BJ (cell line): ENCODE measurements around the gene PEX3. TPM values are rescaled to one million over a fixed set of nuclear protein-coding genes. Genes with fewer than 3 reads are reported as not detected.
"Not testable (repeated sequence)": the region's sequence is repeated elsewhere in the genome, so short reads cannot be mapped to it uniquely, and the experiment has no call there.

ENCODE experiments used
- CTCF ChIA-PET: fragments of 350-600 bp; formaldehyde crosslinking; extraction: SDS; loops from one replicate; lab custom pipeline; 2021; ENCODE audit warnings: antibody characterized with exemption, inconsistent platforms; lab: Yijun Ruan, JAX
- POLR2A ChIA-PET: fragments of 300-600 bp; sonication (Branson Sonifier 250); formaldehyde crosslinking; extraction: SDS; loops from one replicate; lab custom pipeline; 2021; ENCODE audit warnings: antibody characterized with exemption; lab: Charles Lee
- DNase-seq: peaks from one replicate; pipeline ENCODE4 v3.0.0-alpha.2; 2011; ENCODE audit warnings: low read depth
- H3K27me3 ChIP-seq: 2 replicates; pipeline ENCODE4 v1.6.0; 2011; ENCODE audit warnings: low read length; ENCODE audit not compliant: control insufficient read depth, insufficient read depth
- H3K36me3 ChIP-seq: 2 replicates; pipeline ENCODE4 v1.5.1; 2011; ENCODE audit warnings: low read length; ENCODE audit not compliant: control insufficient read depth, insufficient read depth
- H3K4me3 ChIP-seq: 2 replicates; pipeline ENCODE4 v1.5.1; 2011; ENCODE audit warnings: low read depth, mild to moderate bottlenecking, control low read depth, low read length
- polyA plus RNA-seq: library from polyadenylated mRNA; depleted of rRNA; stranded (reverse); fragments of >200 nt; gene quantifications from 2 replicates; pipeline ENCODE4 v1.2.3, GENCODE V29; 2011
- TF ChIP-seq, protein P1 (sequence below): IDR thresholded peaks from 2 replicates; pipeline ENCODE4 v1.5.1; 2011; ENCODE audit warnings: low read depth, mild to moderate bottlenecking, control low read depth, inconsistent platforms, low read length, moderate library complexity; ENCODE audit not compliant: insufficient read depth

The PEX3 gene
- polyA plus RNA-seq, 1 experiment, result 19.7 TPM

DNA sequence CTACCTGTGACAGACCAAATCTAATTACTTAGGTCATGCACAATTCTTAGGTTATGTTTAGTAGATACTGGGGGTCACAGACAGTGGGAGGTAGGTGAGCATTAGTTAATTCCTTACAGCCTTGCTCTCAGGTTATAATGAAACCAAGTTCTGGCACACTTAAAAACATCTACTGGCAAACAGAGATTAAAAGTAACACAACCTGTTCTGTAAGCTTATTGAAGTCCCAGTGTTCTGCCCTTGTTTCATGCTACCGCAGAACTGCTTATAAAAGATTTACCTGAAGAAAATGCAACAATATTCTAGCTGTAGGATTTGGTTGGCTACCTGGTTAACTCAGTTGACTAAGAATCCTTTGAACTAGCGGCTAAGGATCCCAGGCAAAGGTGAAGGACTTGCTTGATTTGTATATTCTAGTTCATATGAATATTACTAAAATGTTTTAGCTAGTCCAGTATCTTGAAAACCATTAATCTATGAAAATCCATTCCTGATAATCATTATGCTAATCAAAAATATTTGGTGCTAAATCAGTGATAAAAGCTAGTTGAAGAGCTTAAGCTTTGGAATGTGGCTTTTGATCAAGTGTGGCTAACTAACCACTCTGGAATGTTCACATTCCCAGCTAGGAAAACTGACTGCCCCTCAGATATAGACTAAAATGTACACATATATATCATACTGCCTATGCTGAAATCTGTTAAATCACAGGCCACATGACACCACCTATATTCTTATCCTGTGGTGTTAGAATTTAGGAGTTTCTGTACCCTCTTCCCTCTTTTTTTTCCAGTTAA is 7.2 kb downstream of the PEX3 start:
- ChIA-PET CTCF (no interaction called here), POLR2A (no interaction called here)
- no peak overlapping the region for H3K4me3 ChIP-seq
- H3K36me3 ChIP-seq, result peaks cover 6% of the 10 kb centered on the region
- TF ChIP-seq, protein P1, sequence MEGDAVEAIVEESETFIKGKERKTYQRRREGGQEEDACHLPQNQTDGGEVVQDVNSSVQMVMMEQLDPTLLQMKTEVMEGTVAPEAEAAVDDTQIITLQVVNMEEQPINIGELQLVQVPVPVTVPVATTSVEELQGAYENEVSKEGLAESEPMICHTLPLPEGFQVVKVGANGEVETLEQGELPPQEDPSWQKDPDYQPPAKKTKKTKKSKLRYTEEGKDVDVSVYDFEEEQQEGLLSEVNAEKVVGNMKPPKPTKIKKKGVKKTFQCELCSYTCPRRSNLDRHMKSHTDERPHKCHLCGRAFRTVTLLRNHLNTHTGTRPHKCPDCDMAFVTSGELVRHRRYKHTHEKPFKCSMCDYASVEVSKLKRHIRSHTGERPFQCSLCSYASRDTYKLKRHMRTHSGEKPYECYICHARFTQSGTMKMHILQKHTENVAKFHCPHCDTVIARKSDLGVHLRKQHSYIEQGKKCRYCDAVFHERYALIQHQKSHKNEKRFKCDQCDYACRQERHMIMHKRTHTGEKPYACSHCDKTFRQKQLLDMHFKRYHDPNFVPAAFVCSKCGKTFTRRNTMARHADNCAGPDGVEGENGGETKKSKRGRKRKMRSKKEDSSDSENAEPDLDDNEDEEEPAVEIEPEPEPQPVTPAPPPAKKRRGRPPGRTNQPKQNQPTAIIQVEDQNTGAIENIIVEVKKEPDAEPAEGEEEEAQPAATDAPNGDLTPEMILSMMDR, result no peak
- DNase-seq, result no peak
- H3K27me3 ChIP-seq, result no peaks in the 10 kb centered on the region

DNA sequence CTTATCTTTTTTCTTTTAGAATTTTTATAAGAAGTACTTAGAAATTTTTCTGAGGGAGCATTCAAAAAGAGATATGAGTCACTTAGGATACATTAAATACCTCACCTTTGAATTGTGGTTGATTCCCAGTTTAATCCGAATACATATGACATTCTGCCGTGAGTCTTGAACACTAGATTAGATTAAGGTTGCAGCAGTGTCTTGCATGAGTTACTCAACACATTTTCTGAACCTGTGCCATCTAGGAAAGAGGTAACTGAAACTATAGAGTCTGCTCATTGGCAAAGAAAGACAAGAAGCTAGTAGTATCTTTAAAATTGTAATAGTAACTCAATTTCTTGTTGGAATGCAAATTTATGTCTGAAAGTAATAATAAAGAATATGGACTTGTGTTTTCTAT is 14.9 kb downstream of the PEX3 start:
- ChIA-PET POLR2A (no interaction called here), CTCF (interaction anchor here (0.6 kb wide), 1 partner anchor 15 kb away, joined by 3 read pairs; no protein-coding TSS in a partner anchor)
- no peak for DNase-seq
- Histone ChIP-seq H3K4me3 (no peak overlapping the region), H3K27me3 (no peaks in the 10 kb centered on the region), H3K36me3 (0 out of 2 replicates have a peak, but pooled peaks cover 3% of the 10 kb centered on the region)
- TF ChIP-seq, protein P1, result no peak

DNA sequence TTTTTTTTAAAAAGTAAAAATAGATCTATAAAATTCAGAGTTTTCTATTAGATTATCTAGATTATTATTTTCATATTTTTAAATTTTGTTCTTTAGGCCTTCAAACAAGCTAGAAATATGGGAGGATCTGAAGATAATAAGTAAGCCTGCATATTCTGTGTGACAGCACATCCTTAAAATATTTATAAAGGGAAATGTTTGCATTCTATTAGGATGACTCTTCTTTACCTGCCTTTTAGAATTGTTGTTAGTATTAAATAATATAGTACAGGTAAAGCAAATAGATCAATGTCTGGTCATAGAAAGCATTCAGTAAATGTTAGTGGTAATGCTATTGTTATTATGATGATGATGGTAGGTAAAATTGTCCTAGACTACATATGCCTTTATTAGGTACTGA is 17.4 kb downstream of the PEX3 start:
- Histone ChIP-seq H3K27me3 (no peaks in the 10 kb centered on the region), H3K4me3 (no peak overlapping the region), H3K36me3 (no peaks in the 10 kb centered on the region)
- TF ChIP-seq, protein P1, result no peak
- DNase-seq, result no peak
- POLR2A ChIA-PET, result no interaction called here
- CTCF ChIA-PET, result no interaction called here

DNA sequence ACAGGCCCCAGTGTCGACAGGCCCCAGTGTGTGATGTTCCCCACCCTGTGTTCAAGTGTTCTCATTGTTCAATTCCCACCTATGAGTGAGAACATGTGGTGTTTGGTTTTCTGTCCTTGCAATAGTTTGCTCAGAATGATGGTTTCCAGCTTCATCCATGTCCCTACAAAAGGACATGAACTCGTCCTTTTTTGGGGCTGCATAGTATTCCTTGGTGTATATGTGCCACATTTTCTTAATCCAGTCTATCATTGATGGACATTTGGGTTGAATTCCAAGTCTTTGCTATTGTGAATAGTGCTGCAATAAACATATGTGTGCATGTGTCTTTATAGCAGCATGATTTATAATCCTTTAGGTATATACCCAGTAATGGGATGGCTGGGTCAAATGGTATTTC is 18.2 kb downstream of the PEX3 start:
- H3K4me3 ChIP-seq, DNase-seq, CTCF ChIA-PET, POLR2A ChIA-PET, H3K36me3 ChIP-seq, H3K27me3 ChIP-seq: not testable (repeated sequence)

DNA sequence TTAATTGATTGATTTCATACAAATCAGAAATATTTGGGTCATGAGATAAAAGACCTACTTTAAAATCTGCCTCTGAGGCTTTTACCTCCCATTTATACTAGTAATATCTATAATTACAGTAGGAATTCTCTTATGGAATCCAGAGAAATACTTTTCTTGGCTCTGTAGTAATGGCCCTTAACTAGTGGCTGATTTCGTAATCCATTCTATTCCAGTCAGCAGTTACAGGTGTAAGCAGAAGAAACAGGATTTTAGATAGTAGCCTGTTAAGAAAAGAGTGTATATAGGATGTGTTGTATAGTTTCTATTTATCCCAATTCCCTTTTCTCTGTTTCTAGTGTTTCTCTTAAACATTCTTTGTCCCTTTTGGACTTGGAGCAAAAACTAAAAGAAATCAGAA is 21.2 kb downstream of the PEX3 start:
- H3K27me3 ChIP-seq, result no peaks in the 10 kb centered on the region
- no peak for DNase-seq
- no peak overlapping the region for H3K4me3 ChIP-seq
- H3K36me3 ChIP-seq, result no peaks in the 10 kb centered on the region; the same call in 1 of the 2 replicates
- TF ChIP-seq, protein P1, result no peak
- POLR2A ChIA-PET, result no interaction called here
- CTCF ChIA-PET, result no interaction called here

DNA sequence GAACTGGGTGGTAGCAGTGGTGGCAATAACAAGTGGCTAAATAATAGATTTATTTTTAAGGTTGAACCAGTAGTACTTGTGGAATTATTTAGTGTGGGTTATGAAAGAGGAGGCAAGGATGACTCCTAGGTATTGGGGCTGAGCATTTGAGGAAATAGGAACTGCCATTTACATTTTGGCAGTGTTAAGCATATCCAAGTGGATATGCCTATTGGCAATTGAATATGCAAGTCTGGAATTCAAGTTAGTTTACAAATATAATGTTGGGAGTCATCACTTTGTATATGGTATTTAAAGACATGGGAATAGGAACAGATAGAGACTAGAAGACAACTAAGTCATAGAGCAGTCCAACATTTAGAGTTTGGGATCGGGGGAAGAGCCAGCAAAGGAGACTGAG is 25.9 kb downstream of the PEX3 start:
- H3K4me3 ChIP-seq, result no peak overlapping the region
- H3K36me3 ChIP-seq, result no peaks in the 10 kb centered on the region; the same call in none of the 2 replicates
- no peaks in the 10 kb centered on the region for H3K27me3 ChIP-seq
- DNase-seq, result no peak
- POLR2A ChIA-PET, result no interaction called here
- TF ChIP-seq, protein P1, result no peak
- CTCF ChIA-PET, result no interaction called here
